ENCODE measurements around the gene ACSL1.

The ACSL1 gene

DNA sequence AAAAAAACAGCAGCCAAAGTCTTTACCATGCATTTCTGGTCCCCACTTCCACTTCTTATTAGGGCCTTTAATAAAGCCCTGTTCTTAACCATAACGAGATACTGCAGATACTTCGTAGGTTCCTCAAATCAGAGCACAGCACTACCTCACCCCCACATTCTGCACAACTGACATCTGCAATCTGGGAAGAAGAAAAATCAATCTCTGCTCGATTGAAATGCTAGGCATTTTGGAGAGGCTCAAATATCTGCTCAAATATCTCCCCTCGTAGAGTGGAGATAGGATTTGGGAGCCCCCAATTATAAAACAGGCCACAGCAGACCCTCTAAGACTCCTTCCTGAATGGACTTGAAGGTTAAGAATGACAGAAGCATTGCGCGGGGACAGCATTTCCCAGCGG is 51.6 kb downstream of the ACSL1 start:
- no peak for TF ChIP-seq EZH2phosphoT487 (IDR thresholded peaks at IDR 0.05; ENCODE audit: borderline replicate concordance)
- TF ChIP-seq, protein P1, sequence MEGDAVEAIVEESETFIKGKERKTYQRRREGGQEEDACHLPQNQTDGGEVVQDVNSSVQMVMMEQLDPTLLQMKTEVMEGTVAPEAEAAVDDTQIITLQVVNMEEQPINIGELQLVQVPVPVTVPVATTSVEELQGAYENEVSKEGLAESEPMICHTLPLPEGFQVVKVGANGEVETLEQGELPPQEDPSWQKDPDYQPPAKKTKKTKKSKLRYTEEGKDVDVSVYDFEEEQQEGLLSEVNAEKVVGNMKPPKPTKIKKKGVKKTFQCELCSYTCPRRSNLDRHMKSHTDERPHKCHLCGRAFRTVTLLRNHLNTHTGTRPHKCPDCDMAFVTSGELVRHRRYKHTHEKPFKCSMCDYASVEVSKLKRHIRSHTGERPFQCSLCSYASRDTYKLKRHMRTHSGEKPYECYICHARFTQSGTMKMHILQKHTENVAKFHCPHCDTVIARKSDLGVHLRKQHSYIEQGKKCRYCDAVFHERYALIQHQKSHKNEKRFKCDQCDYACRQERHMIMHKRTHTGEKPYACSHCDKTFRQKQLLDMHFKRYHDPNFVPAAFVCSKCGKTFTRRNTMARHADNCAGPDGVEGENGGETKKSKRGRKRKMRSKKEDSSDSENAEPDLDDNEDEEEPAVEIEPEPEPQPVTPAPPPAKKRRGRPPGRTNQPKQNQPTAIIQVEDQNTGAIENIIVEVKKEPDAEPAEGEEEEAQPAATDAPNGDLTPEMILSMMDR (conservative IDR thresholded peaks at IDR 0.05; ENCODE audit: low read length) = no peak
- H4K20me1 ChIP-seq (ENCODE audit: insufficient read depth, low read length, poor library complexity, severe bottlenecking) = no peaks in the 10 kb centered on the region
- no peak overlapping the region for H3K4me3 ChIP-seq (ENCODE audit: low read length, poor library complexity, severe bottlenecking)
- H3K9me2 ChIP-seq (replicated peaks; ENCODE audit: low read depth, low read length) = no peaks in the 10 kb centered on the region
- H3K79me2 ChIP-seq (ENCODE audit: insufficient read depth, low read length) = no peaks in the 10 kb centered on the region
- no peak overlapping the region for H2AFZ ChIP-seq (ENCODE audit: low read length)
- H3K4me2 ChIP-seq (ENCODE audit: low read depth, low read length, poor library complexity, severe bottlenecking) = no peak overlapping the region
- no peaks in the 10 kb centered on the region for H3K4me1 ChIP-seq (ENCODE audit: insufficient read depth, low read length, poor library complexity, severe bottlenecking)
- H3K27me3 ChIP-seq (ENCODE audit: insufficient read depth, low read length, poor library complexity, severe bottlenecking) = no peaks in the 10 kb centered on the region
- no peak overlapping the region for H3K9ac ChIP-seq (ENCODE audit: low read depth, low read length, poor library complexity, severe bottlenecking)
- no peaks in the 10 kb centered on the region for H3K36me3 ChIP-seq (ENCODE audit: insufficient read depth, low read length)
- no peaks in the 10 kb centered on the region for H3K9me3 ChIP-seq (ENCODE audit: insufficient read depth, low read depth, low read length)
- no peaks in the 10 kb centered on the region for H3F3A ChIP-seq (ENCODE audit: low read depth)

DNA sequence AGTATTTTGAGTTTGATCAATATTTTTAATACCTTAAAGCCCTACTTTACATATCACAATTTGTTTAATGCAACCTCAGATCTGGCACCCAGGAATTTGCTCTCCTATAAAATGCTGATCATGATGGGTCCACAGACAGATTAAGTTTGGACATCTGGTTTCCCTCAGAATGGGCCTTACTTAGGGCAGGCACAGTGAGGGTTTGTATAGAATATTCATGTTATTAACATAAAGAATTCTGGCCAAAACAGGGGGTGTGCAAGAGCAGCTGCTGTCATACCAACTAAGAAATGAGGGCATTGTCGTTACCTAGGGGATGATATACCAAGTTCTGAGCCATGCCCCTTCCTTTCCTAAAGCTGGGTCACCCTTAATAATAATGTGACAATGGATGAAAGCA is 54.4 kb downstream of the ACSL1 start:
- Histone ChIP-seq H3K79me2 (ENCODE audit: insufficient read depth, low read length) (no peaks in the 10 kb centered on the region), H2AFZ (ENCODE audit: low read length) (no peak overlapping the region), H4K20me1 (ENCODE audit: insufficient read depth, low read length, poor library complexity, severe bottlenecking) (no peaks in the 10 kb centered on the region), H3K4me3 (ENCODE audit: low read length, poor library complexity, severe bottlenecking) (no peak overlapping the region), H3K9me3 (ENCODE audit: insufficient read depth, low read depth, low read length) (no peaks in the 10 kb centered on the region), H3K9me2 (replicated peaks; ENCODE audit: low read depth, low read length) (no peaks in the 10 kb centered on the region), H3F3A (ENCODE audit: low read depth) (no peaks in the 10 kb centered on the region), H3K4me1 (ENCODE audit: insufficient read depth, low read length, poor library complexity, severe bottlenecking) (no peaks in the 10 kb centered on the region), H3K4me2 (ENCODE audit: low read depth, low read length, poor library complexity, severe bottlenecking) (no peak overlapping the region), H3K27me3 (ENCODE audit: insufficient read depth, low read length, poor library complexity, severe bottlenecking) (no peaks in the 10 kb centered on the region), H3K36me3 (ENCODE audit: insufficient read depth, low read length) (no peaks in the 10 kb centered on the region), H3K9ac (ENCODE audit: low read depth, low read length, poor library complexity, severe bottlenecking) (no peak overlapping the region)
- TF ChIP-seq EZH2phosphoT487 (IDR thresholded peaks at IDR 0.05; ENCODE audit: borderline replicate concordance) = no peak
- TF ChIP-seq, protein P1 (conservative IDR thresholded peaks at IDR 0.05; ENCODE audit: low read length) = no peak

DNA sequence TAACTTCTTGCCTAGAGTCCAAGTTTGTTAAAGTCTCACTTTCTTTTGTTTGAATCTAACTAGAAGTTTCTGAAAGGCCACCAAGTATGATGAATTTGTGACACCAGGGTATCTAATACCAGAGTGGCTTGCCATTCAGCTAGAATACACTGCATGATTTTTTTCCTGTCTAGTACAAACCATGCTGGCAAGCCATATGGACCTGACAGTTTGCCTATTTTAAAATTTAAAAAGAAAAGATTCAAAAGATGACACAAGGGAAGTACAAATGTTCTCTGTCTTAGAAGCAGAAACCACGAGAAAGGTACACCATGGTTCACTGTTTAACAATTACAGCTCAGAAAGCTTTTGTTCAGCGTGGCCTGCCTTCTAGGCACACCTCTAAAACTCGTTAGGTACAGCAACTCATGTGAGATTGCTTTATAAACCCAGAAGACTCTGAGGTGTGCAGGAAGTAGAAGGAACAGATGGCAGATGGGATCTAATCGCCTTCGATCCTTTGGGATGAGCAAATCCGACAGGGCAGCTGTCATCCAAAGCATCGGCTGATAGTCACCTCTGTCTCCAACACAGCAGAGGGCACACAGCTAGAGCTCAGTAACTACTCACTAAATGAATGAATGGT is 56.5 kb downstream of the ACSL1 start:
- Histone ChIP-seq H3K4me1 (ENCODE audit: insufficient read depth, low read length, poor library complexity, severe bottlenecking) (no peaks in the 10 kb centered on the region), H3K36me3 (ENCODE audit: insufficient read depth, low read length) (no peaks in the 10 kb centered on the region), H3K27me3 (ENCODE audit: insufficient read depth, low read length, poor library complexity, severe bottlenecking) (no peaks in the 10 kb centered on the region), H3F3A (ENCODE audit: low read depth) (no peaks in the 10 kb centered on the region), H3K9me2 (replicated peaks; ENCODE audit: low read depth, low read length) (no peaks in the 10 kb centered on the region), H3K9me3 (ENCODE audit: insufficient read depth, low read depth, low read length) (no peaks in the 10 kb centered on the region), H3K79me2 (ENCODE audit: insufficient read depth, low read length) (no peaks in the 10 kb centered on the region), H3K9ac (ENCODE audit: low read depth, low read length, poor library complexity, severe bottlenecking) (no peak overlapping the region), H2AFZ (ENCODE audit: low read length) (no peak overlapping the region), H3K4me2 (ENCODE audit: low read depth, low read length, poor library complexity, severe bottlenecking) (no peak overlapping the region), H4K20me1 (ENCODE audit: insufficient read depth, low read length, poor library complexity, severe bottlenecking) (no peaks in the 10 kb centered on the region), H3K4me3 (ENCODE audit: low read length, poor library complexity, severe bottlenecking) (no peak overlapping the region)
- no peak for TF ChIP-seq EZH2phosphoT487 (IDR thresholded peaks at IDR 0.05; ENCODE audit: borderline replicate concordance)
- TF ChIP-seq, protein P1 (conservative IDR thresholded peaks at IDR 0.05; ENCODE audit: low read length) = no peak

All from Loucy (cell line).